NCI-H1694 treated with DMSO at 0.1 percent for 48 hours (cell line): ENCODE results near the gene TNFRSF1B.
"Not testable (repeated sequence)": the region's sequence is repeated elsewhere in the genome, so short reads cannot be mapped to it uniquely, and the experiment has no call there.

ENCODE experiments used
- DNase-seq: peaks from one replicate; lab custom pipeline; 2025; lab: John Stamatoyannopoulos, UW

TNFRSF1B gene

DNA sequence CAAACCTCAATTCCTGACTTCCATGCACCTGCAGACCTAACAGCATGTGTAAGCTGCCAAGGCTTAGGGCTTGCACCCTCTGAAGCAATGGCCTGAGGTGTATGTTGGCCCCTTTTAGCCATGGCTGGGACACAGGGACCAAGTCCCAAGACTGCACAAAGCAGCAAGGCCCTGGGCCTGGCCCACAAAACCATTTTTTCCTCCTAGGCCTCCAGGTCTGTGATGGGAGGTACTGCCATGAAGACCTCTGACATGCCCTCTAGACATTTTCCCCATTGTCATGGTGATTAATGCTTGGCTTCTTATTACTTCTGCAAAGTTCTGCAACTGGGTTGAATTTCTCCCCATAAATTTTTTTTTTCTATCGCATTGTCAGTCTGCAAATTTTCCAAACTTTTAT, 55.9 kb downstream of the TNFRSF1B start:
- not testable (repeated sequence) for DNase-seq

DNA sequence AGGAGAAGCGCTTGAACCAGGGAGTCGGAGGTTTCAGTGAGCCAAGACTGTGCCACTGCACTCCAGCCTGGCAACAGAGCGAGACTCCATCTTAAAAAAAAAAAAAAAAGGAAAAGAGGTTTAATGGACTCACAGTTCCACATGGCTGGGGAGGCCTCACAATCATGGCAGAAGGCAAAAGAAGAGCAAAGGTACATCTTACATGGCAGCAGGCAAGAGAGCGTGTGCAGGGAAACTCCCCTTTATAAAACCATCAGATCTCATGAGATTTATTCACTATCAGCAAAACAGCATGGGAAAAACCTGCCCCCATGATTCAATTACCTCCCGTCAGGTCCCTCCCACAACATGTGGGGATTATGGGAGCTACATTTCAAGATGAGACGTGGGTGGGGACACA, 57.3 kb downstream of the TNFRSF1B start:
- not testable (repeated sequence) for DNase-seq

DNA sequence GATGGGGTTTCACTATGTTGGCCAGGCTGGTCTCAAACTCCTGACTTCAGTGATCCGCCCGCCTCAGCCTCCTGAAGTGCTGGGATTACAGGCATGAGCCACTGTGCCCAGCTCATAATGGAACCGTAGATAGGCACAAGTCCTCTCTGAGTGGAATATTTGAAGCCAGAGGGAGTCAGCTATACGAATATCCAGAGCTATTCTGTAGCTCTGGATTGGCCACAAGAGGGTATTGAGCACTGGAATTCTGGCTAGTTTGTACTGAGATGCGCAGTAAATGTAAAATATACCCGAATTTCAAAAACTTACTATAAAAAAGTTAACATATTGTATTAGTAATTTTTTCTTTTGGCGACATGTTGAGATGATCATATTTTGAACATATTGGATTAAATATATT, 62.2 kb downstream of the TNFRSF1B start:
- no peak for DNase-seq

DNA sequence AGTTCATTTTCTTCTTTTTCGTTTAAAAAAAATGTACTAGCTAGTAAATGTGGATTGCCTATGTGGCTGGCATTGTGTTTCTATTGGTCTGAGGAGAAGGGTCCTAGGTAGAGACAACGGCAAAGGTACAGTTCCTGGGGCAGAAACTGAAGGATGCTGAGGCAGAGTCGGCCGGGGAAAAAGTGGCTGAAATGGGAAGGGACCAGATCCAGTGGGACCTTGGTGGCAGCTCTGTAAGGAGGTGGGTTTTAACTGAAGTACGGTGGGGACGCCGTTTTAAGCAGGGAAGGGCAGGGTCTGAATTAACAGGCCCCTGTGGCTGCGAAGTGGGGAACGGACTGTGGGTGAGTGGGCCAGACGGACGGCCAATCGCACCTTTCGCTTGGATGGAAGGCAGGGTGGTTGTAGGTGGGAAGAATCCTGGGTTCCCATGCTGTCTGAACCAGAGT, 62.6 kb downstream of the TNFRSF1B start:
- no peak for DNase-seq

DNA sequence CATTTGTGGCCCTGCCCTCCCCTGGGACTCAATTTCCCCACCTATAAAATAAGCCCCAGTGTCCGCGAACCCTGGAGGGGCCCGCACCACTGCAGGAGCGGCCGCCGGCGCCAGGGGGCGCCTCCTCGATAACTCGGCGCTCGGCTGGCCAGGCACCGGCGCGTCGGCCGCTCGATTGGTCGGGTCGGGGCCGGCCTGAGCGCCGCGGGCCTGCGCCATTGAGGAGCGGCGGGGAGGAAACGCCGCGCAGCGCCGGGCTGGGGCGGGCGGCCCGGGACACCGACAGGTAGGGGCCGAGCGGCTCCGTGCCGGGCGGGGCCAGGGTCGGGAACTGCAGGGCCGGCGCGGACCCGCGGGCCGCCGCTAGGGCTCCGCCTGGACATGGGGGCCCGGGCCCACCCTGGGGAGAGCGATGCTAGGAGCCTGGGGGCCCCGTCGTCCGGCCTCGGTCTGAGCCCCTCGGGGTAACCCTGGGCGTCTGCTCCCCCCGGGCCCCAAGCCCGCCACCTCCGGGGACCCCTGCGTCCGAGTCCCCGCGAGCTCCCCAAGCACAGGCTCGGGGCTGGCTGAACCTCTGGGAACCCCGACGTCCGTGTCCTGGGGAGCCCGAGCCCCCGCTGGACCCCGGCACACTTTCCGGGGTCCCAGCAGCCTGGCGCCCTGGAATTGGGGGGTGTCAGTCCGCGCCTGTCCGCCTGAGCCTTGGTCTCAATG, 63.2 kb downstream of the TNFRSF1B start, which contains the start of gene VPS13D:
VPS13D (plus strand) TSS at position 196 of the 714 bp plus-strand sequence. CDS start 4,237 bp downstream, outside the sequence.
- DNase-seq = peak; percentile 32

DNA sequence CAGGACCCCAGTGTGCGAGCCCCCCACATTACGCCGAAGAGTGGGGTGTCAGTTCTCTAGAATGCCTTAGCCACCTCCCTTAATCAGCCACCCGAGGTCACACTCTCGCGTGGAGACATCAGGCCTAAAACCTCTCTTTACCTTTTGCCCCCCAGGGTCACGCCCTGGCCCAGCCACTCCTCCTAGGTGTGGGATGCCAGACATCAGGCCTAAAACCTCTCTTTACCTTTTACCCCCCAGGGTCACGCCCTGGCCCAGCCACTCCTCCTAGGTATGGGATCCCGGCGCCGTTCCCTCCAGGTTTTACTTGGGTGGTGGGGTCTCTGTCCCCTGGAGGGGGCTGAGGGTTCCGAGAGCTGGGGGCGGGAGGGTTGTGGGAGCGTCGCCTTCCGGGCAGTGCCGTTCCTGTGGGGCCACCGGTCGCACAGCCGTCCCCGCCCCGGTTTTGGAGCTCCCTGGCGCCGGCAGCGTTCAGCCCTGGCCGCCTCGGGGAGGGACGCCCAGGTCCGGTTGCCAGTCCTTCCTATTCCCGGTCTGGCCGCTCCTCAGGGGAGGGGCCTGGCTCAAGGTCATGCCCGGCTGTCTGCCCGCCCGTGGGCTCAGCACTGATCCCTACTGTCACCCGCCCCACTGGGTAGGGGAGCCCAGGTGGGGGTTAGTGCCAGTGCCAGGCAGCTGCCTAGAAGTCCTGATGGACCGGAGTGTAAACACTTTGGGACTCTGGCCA, 63.9 kb downstream of the TNFRSF1B start:
- DNase-seq = no peak

DNA sequence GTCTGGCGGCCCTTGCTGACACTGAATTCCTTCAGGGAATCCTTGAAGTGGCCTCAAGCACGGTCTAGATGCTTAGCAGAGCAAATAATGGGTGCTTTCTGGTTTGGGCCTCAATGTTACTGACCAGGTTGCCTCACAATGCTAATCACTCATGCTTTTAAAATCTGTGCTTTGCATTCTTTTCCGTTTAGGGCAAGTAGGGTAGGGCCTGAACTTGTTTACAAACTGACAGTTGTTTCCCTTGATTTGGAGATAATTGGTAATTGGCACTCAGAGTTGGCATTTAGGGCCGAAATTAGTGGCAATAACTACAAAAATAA, 64.4 kb downstream of the TNFRSF1B start:
- DNase-seq = no peak

DNA sequence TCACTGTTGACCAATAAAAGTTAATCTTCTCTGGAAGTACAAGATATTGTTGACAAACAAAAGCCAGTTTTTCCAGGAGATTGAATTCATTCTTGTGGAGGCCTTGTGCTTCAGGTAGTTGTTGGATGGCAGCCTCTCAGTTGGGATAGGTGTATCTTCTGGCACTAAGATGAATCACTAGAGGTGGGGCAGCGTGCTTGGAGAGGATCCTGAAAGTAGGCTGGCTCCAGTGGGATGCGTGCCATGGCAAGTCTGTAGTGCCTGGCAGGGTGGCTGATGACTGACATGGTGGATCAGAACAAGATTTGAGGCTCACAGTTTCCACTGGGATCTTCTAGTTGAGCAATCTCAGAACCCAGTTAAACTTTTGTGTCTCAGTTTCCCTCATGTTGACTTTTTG, 65.4 kb downstream of the TNFRSF1B start:
- DNase-seq = no peak

DNA sequence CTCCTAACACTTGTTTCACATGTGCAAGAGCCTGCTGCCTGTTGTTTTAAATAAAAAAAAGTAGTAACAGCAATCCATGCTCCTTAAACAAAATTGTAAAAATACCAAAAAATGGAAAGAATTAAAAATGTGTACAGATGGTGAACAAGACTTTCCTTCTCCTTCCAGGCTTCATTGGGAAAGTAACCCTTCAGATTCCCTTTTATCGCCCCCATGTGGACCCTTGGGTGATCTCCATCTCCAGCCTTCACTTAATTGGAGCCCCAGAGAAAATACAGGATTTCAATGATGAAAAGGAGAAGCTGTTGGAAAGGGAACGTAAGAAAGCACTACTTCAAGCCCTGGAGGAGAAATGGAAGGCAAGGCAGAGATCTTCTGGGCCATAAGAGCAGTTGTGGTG, 77.3 kb downstream of the TNFRSF1B start:
- no peak for DNase-seq

DNA sequence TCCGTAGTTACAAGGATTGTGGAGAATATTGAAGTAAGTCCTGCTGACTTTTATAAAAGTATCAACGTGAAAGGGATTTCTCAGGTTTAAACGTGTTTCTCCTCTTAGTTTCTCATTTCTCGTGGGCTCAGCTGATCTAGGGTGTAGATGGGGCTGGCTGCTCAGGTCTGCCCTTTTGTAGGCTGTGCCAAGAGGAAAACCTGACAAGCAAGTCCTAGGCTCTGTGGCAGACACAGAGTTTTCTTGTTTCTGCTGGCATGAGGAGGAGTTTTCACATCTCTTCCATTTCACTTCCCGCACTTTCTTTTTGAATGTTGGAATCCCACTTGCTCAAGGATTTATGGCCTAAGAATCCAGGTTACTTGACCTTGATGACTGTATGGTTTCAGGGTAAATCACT, 77.8 kb downstream of the TNFRSF1B start:
- DNase-seq = no peak

DNA sequence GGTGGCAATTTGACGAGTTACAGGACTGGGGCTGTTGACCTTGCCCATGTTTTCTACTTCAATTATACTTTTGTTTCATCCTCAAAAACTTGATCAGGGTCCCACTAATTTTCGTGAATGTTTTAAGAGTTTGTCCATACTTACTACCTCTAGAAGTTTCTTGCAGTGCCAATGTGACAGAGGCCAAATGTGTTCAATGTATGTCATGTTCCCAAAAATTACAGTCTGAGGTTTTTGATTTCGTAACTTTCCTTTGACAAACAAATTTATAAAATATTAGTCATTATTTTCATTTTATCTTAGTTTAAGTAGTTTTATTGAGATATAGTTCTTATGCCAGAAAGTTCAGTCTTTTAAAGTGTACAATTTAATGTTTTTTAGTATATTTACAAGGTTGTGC, 78.3 kb downstream of the TNFRSF1B start:
- no peak for DNase-seq

DNA sequence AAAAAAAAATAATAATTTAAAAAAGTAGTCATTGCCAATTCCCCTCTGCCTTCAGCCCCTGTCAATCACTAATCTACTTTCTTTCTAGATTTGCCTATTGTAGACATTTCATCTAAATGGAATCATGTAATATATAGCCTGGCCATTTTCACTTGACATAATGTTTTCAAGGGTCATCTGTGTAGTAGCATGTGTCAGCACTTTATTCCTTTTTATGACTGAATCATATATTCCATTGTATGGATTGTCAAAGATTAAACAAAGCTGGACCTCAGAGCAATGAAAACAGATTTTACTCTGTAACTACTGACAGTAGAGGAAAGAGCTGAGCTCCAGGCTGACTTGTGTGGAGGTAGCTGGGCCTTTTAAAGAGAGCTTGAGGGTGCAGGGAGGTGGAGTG, 78.9 kb downstream of the TNFRSF1B start:
- DNase-seq = no peak

DNA sequence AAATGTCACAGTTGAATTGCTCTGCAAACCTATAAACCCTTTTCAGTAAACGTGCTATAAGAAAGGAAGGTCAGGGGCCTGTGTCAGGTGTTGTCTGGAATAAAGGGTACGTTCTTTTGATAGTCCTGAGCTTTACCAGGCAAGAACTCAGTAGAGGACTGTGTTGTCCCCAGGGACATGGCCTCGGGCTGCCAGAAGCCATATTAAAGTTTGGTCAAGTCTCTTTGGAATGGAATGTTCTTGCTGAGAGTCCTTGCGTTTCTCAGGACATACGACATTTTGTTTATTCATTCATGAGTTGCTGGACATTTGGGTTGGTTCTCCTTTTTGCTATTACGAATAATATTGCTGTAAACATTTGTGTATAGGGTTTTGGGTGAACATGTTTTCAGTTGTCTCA, 79.8 kb downstream of the TNFRSF1B start:
- DNase-seq = no peak

DNA sequence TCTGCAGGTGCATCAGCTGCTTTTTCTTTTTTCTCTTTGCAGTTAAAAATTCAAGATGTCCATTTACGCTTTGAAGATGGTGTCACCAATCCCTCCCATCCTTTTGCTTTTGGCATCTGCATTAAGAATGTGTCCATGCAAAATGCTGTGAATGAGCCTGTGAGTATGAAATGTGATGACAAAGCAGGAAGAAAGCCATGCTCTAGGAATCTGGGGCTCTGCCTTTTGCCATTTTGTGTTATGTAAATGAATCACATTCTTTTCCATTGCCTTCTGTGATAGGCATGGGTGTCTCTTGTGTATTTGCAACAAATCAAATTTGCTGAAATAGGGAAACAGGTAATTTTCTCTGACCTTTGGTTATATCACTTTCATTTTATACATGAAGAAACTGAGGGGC, 82.4 kb downstream of the TNFRSF1B start:
- DNase-seq = no peak

DNA sequence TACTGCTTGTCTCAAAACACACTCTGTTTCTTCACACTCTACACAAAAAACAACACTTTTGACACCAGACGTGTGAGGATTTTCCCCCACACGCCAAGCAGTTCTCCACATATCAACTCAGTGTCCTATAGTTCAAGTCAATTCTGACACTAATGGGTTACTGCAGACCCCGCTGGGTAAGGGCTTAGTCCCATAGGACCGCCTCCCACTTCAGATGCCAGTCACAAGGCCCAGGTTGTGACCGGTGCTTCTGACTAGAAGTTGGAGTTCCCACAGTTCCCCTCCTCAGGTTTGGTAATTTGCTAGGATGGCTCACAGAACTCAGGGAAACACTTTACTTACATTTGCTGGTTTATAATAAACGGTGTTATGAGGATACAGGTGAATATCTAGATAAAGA, 83.0 kb downstream of the TNFRSF1B start:
- DNase-seq = no peak

DNA sequence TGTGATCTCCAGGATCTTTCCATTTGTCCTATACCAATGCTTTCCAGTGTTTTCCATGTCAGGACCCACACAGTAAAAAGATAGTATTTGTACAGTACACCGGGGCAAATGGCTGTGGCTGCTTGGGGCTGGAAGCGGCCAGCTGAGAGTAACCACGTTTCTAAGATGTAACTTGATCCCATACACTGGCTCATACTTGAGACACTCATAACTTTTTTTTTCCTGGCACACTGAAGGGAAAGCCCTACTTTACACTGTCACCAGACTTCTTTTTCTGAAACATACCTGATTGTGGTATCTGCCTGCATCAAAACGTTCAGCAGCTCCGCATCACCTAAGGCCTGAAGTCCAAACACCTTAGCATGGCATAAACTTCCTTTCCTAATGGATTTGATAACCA, 84.7 kb downstream of the TNFRSF1B start:
- DNase-seq = no peak

DNA sequence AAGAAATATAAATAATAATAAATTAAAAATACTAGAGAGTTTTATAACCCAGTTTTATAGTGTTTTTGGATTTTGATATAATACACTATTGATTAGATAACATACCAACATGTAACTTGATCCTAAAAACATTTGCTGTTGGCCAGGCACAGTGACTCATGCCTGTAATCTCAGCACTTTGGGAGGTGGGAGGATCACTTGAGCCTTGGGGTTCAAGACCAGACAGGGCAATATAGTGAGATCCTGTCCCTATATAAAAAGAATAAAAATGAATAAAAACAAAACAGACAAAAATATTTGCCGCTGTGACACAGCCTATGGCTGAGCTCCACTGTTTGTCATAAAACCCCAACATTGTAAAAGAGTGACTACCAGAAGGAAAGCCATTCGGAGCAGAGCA, 89.1 kb downstream of the TNFRSF1B start:
- DNase-seq = no peak

DNA sequence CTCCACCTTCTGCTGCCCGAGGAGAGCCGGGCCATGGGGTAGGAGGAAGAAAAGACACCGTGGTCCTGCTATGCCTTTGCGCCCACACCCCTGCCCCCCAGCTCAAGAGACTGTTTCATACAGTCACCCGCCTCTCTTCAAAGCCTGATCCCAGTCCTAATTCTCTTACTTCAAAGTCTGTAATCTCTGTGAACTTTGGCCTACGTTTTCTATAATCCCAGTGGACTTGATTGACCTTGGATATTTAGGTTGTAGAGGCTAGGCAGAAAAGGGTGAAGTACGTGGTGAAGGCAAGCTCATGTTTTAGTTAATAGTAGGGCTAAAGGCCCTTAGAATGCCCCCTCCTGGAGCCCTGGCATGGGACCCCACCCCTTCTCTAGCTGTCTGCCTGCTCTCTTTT, 91.5 kb downstream of the TNFRSF1B start:
- DNase-seq = no peak
